ENCODE results near the gene DOCK1.

The DOCK1 gene

GRCh38 chr10:127142856-127143255 lies 237.6 kb downstream of the DOCK1 start:
- DNase-seq (ENCODE audit: low spot score): no peak

- no peak for DNase-seq (ENCODE audit: low spot score)
These were observed 239.9 kb downstream of the DOCK1 start for GRCh38 chr10:127145173-127145572.

DNA sequence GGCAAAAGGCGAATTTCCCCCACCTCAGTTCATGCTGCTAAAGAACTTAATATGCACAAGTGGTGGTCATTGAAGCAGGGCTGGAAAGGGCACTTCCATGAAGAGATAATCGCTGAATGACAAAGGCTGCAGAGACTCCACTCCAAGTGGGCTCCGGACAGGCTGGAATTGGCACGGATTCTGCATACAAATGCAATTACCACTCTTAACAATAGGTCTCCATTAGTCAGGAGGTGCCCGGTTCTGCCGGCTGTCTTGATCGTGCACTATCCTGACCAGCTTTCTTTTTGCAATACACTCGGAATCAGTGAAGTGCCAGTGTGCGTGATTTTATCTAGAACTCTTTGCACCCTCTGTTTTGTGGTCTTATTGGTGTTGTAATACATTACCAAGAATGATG lies 241.4 kb downstream of the DOCK1 start:
- DNase-seq (ENCODE audit: low spot score): no peak

DNA sequence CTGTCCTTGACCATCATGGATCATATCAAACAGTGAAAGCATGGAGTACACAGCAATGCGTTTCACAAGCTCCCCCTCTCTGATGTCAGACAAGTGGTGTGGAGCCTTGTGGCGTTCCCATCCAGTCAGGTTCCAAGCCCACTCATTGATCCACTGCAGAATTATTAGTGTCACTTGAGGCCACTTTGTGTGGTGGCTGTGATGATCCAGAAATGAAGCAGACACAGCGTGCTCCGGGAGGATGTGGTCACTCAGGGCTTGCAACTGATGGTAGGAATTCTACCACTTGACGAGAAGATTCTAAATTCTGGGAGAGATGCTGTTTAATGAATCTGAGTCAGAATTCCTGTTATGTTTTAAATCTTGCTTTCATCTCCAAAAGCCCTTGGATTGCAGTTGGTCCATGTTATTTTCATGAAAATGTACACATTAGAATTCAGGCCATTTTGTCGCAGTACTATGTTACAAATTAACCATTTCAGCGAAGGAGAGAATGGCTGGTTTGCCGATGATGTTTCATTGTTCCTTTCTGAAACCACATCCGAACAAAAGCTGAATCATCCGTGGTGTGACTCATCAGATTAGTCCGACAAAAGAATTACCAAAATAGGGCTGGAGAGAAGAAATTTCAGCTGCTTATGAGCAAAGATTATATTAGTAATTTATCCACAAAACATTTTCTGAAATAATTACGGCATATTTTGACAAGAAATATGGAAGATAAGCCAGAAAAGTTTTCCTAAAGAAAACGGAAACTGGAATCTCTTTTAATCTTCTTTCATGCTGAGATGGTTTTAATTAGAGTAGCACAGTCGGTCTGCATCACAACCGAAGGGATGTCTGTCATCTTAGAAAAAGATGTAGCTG lies 243.1 kb downstream of the DOCK1 start:
- DNase-seq (ENCODE audit: low spot score): no peak

GRCh38 chr10:127148933-127149220 lies 243.6 kb downstream of the DOCK1 start:
- DNase-seq (ENCODE audit: low spot score): no peak

GRCh38 chr10:127149501-127150081 lies 244.4 kb downstream of the DOCK1 start:
- DNase-seq (ENCODE audit: low spot score): no peak

- no peak for DNase-seq (ENCODE audit: low spot score)
These were observed 244.9 kb downstream of the DOCK1 start for GRCh38 chr10:127150136-127150535.

- DNase-seq (ENCODE audit: low spot score): no peak
These were observed 246.3 kb downstream of the DOCK1 start for GRCh38 chr10:127151541-127151940.

GRCh38 chr10:127151981-127152699 lies 246.9 kb downstream of the DOCK1 start:
- DNase-seq (ENCODE audit: low spot score): no peak

DNA sequence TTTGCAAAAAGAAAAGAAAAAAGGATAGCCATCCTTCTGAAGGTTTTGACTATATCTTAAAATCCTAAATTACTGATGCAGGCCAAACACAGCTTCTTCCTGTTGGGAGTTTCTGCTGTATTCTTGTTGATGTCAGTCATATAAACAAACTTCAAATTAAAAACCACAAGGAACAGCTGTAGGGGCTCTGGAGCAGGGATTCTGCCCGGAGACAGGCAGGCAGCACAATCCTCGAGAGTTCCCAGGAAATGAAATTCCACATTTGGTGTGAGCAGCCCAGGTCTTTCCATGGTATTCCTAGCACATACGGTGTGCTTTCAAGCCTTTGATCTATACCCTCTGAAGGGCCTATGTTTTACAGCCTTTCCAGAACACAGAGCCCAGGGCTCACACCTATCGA lies 248.0 kb downstream of the DOCK1 start:
- no peak for DNase-seq (ENCODE audit: low spot score)

- DNase-seq (ENCODE audit: low spot score): no peak
These were observed 249.8 kb downstream of the DOCK1 start for GRCh38 chr10:127154831-127155620.

- no peak for DNase-seq (ENCODE audit: low spot score)
These were observed 251.9 kb downstream of the DOCK1 start for GRCh38 chr10:127157089-127157488.

- DNase-seq (ENCODE audit: low spot score): no peak
These were observed 252.4 kb downstream of the DOCK1 start for GRCh38 chr10:127157506-127158200.

GRCh38 chr10:127158662-127159061 lies 253.4 kb downstream of the DOCK1 start:
- DNase-seq (ENCODE audit: low spot score): no peak

GRCh38 chr10:127159648-127160245 lies 254.5 kb downstream of the DOCK1 start:
- no peak for DNase-seq (ENCODE audit: low spot score)

- DNase-seq (ENCODE audit: low spot score): no peak
These were observed 256.3 kb downstream of the DOCK1 start for GRCh38 chr10:127161482-127161881.

DNA sequence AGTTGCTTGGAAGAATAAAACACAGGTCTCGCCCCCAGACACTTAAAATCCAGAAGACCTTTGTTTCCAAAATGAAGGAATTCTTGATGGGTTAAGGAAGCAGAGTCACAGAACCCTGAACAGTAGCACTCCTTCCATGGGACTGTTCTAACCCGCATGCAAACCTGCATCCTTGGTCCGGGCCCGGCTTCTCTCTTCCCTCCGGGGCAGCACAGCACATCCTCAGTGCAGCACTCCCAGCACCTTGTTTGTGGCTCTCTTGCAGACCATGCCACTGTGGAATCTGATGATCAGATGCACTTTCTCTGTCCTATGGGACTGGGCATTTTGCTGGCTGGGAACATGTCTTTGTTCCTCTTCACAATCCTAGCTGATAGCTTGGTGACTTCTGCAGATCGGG lies 257.6 kb downstream of the DOCK1 start:
- no peak for DNase-seq (ENCODE audit: low spot score)

GRCh38 chr10:127168261-127168660 lies 263.0 kb downstream of the DOCK1 start:
- no peak for DNase-seq (ENCODE audit: low spot score)

- DNase-seq (ENCODE audit: low spot score): no peak
These were observed 269.6 kb downstream of the DOCK1 start for GRCh38 chr10:127174866-127175265.

- DNase-seq (ENCODE audit: low spot score): no peak
These were observed 270.3 kb downstream of the DOCK1 start for GRCh38 chr10:127175357-127176110.

- DNase-seq (ENCODE audit: low spot score): no peak
These were observed 271.4 kb downstream of the DOCK1 start for GRCh38 chr10:127176649-127177048.

Measured in HuH-7.5 (cell line).